Uterus (tissue), 4 donors: Measurements from ENCODE around the gene SPATA18. TPM values are rescaled to one million over a fixed set of nuclear protein-coding genes. Genes with fewer than 3 reads are reported as not detected.
A peak's percentile ranks its signal among the peaks of the same experiment; 100 is the strongest.

ENCODE experiments used
- DNase-seq, 2 donors: peaks; one replicate each; pipeline ENCODE4 v3.0.0-alpha.2; 2019 to 2020
- H3K27ac ChIP-seq, 2 donors: fragments of 200-600 bp; sonication (generic); 1 replicate in 1 of 2; 2 replicates in 1 of 2; pipeline ENCODE4 v1.5.1; 2016 to 2018
- H3K27me3 ChIP-seq, 2 donors: fragments of 200-600 bp; sonication (generic); one replicate each; pipeline ENCODE4 v1.5.1; 2018 to 2019; ENCODE audit warnings: control low read depth in 1 of 2
- H3K36me3 ChIP-seq, 2 donors: fragments of 200-600 bp; sonication (generic); one replicate each; pipeline ENCODE4 v1.5.1; 2019; ENCODE audit warnings: control low read depth in 1 of 2
- H3K4me1 ChIP-seq, 2 donors: fragments of 200-600 bp; sonication (generic); one replicate each; pipeline ENCODE4 v1.5.1; 2018 to 2019; ENCODE audit warnings: control low read depth in 1 of 2
- H3K4me3 ChIP-seq, 2 donors: fragments of 200-600 bp; sonication (generic); 1 replicate in 1 of 2; 2 replicates in 1 of 2; pipeline ENCODE4 v1.5.1; 2018 to 2019; ENCODE audit warnings: mild to moderate bottlenecking in 1 of 2
- H3K9me3 ChIP-seq, 2 donors: fragments of 200-600 bp; sonication (generic); one replicate each; pipeline ENCODE4 v1.5.1; 2019; ENCODE audit warnings: control low read depth in 1 of 2
- CTCF ChIP-seq, 4 experiments: fragments of 200-600 bp in 2 of 4; fragments of 450-650 bp in 2 of 4; sonication (generic) in 2 of 4; IDR thresholded peaks; one replicate each; pipeline ENCODE4 v1.5.1; 2016 to 2019; ENCODE audit warnings: antibody characterized with exemption in 4 of 4, mild to moderate bottlenecking in 2 of 4, moderate library complexity in 1 of 4
- POLR2A ChIP-seq, 2 donors: fragments of 450-650 bp; IDR thresholded peaks; one replicate each; pipeline ENCODE4 v1.6.1; 2016; ENCODE audit warnings: antibody characterized with exemption in 2 of 2, mild to moderate bottlenecking in 1 of 2, moderate library complexity in 1 of 2
- intact Hi-C: fragments of 100-400 bp; cut with DNase I; formaldehyde crosslinking; loops from one replicate; pipeline ENCODE4 v1.15.1; 2023; ENCODE audit warnings: low total_unique reads
- total RNA-seq, 4 donors: library from RNA; depleted of rRNA in 3 of 4; stranded (reverse); fragments of >200 nt in 3 of 4; gene quantifications; one replicate each; pipeline versions ENCODE4 v1.1.0 to v1.2.4, GENCODE V29; 2014 to 2023
- donor health status: DM: yes; HTN: yes; CAD: no.

Gene SPATA18
- total RNA-seq, 4 donors from 2014 or later: under 0.01 to 12.2 (median 4.2) TPM

DNA sequence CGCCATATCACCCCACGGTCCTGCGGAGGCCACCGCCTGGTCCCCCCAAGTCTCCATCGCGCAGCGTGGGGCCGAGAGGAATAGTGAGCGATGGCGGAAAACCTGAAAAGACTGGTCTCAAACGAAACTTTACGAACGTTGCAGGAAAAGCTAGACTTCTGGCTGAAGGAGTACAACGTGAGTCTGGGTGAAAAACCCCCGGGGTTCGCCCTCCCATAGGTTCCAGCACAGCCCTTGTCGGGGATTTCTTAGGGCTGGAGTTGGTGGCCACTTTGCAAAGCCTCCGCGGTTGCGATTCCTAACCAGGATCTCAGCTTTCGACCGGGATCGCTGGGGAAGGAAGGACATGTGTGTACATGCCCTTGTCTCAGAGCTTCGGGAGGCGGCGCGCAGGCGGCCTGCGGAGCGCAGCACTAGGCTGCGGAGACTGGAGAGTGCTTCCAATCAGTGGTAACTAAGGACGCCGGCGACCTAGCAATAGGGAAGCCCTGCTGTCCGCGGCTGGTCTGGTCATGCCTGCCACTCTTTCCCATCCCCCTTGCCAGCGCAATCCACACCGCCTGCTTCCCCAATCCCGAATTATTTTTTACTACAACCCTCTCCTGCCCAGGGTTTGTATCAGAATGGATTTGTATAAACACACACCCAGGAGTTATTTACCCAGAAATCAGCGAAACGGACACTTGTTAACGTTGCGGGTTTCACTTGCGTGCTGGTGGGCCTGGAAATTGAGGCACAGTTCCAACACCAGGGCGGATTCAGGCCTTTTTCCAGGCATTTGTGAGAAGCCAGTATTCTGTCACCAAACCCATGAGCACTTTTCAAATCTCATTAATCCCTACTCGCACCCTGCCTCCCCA is 741 bp downstream of the SPATA18 start:
- no peaks in the 10 kb centered on the region for H3K36me3 ChIP-seq
- intact Hi-C loops: no loop called here
- DNase-seq: peak; percentile 47 to 68
- H3K27me3 ChIP-seq: no peaks in the 10 kb centered on the region
- TF ChIP-seq POLR2A (IDR thresholded peaks at IDR 0.05) (no peak), CTCF (IDR thresholded peaks at IDR 0.05) (no peak)
- H3K4me1 ChIP-seq: no peaks in the 10 kb centered on the region
- H3K27ac ChIP-seq: peak overlapping the region; percentile 46 to 62
- H3K9me3 ChIP-seq: no peaks in the 10 kb centered on the region
- H3K4me3 ChIP-seq: peak overlapping the region; percentile 39 to 45

DNA sequence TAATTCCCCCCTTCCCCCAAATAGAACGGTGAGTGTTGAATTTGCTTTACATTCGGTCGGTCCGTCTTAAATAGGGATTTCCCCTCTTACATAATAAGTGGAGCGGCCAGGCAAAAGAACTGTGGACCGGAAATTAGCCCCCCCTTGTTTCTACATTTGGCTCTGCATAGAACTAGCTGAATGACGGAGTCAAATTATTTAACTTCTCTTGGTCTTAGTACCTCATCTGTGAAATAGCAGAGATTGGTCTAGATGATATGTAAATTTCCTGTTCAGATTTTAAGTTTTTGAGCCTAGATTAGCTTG is 1.3 kb downstream of the SPATA18 start:
- no peak for DNase-seq
- Histone ChIP-seq H3K4me3 (no peak overlapping the region), H3K27ac (peak overlapping the region in 1 of 2 donors; percentile 62), H3K4me1 (no peaks in the 10 kb centered on the region), H3K27me3 (no peaks in the 10 kb centered on the region), H3K36me3 (no peaks in the 10 kb centered on the region), H3K9me3 (no peaks in the 10 kb centered on the region)
- TF ChIP-seq CTCF (IDR thresholded peaks at IDR 0.05) (no peak), POLR2A (IDR thresholded peaks at IDR 0.05) (no peak)
- intact Hi-C loops: no loop called here

DNA sequence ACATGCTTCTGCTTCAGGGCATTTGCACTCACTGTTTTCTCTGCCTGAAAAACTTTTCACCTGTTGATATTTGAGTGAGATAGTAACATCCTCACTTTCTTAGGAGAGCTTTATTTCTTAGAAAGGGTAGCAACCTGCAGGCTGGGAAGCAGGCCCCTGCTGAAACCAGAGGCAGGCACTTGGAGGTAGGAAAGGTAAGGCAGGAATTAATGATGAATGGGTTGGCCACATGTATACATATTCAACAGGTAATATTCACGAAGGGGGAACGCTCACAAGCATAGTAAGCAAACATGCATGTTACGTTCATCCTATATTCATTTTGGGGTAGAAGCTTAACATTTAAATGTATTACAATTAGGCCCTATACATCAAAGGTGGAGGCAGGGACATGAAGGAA is 3.1 kb downstream of the SPATA18 start:
- intact Hi-C loops: no loop called here
- H3K27ac ChIP-seq: no peak overlapping the region
- no peaks in the 10 kb centered on the region for H3K36me3 ChIP-seq

DNA sequence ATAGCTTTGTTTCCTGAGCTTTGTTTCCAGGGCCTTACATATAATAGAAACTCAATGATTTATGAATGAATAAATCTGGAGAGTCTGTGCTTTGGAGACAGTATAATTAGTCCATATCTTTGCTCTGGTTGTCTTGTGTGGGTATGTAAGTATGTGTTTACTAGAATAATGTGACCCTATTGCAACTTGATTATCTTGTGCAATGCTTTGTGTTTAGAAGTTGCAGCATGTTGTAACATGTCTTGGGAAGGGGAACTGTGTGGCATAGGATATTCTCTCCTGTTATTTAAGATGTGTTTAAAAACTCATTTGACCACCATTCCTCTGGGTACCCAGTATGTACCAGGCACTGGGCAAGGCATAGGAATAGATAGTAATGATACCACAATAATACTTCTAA is 6.1 kb downstream of the SPATA18 start:
- DNase-seq: no peak
- H3K4me1 ChIP-seq: no peaks in the 10 kb centered on the region
- TF ChIP-seq CTCF (IDR thresholded peaks at IDR 0.05): no peak
- no peak for TF ChIP-seq POLR2A (IDR thresholded peaks at IDR 0.05)
- intact Hi-C loops: no loop called here
- no peak overlapping the region for H3K27ac ChIP-seq
- no peaks in the 10 kb centered on the region for H3K9me3 ChIP-seq
- H3K36me3 ChIP-seq: no peaks in the 10 kb centered on the region
- no peaks in the 10 kb centered on the region for H3K27me3 ChIP-seq
- H3K4me3 ChIP-seq: no peak overlapping the region

More for the DNA sequence above, 3.1 kb downstream of the SPATA18 start:
- Histone ChIP-seq H3K4me3 (no peak overlapping the region), H3K4me1 (no peaks in the 10 kb centered on the region), H3K27me3 (no peaks in the 10 kb centered on the region), H3K9me3 (no peaks in the 10 kb centered on the region)
- no peak for DNase-seq
- TF ChIP-seq CTCF (IDR thresholded peaks at IDR 0.05) (no peak), POLR2A (IDR thresholded peaks at IDR 0.05) (no peak)

DNA sequence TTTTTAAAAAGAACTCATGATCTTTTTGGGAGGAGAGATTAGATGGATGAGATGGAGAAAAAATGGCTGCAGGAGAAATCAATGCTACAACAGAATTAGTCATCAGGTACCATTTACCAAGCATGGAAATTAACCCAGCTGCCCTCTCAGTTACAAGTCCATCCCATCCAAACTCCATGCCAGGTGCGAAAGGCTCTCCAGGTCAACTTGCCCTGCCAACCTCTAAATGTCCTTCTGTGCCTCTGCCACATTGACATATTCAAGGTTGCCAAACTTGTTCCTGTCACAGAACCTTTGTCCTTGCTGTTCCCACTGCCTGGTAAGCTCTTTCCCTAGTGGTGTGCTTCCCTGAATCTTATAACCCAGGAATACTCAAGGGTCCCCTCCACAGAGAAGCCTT is 7.2 kb downstream of the SPATA18 start:
- Histone ChIP-seq H3K27me3 (no peaks in the 10 kb centered on the region), H3K4me3 (no peak overlapping the region), H3K9me3 (no peaks in the 10 kb centered on the region), H3K4me1 (no peaks in the 10 kb centered on the region), H3K27ac (no peak overlapping the region), H3K36me3 (no peaks in the 10 kb centered on the region)
- intact Hi-C loops: no loop called here
- TF ChIP-seq CTCF (IDR thresholded peaks at IDR 0.05) (no peak), POLR2A (IDR thresholded peaks at IDR 0.05) (no peak)
- DNase-seq: no peak
